ENCODE measurements around the gene MRPL27. TPM values are rescaled to one million over a fixed set of nuclear protein-coding genes. Genes with fewer than 3 reads are reported as not detected.

The MRPL27 gene
- total RNA-seq, 4 donors from 2014 or later = 52.1 to 56.0 (median 53.3) TPM

GRCh38 chr17:50356418-50356817 is 16.6 kb downstream of the MRPL27 start:
- intact Hi-C loops (cut with DNase I; ENCODE audit: low total_unique reads) = no loop called here
- DNase-seq (ENCODE audit: low spot score in 2 of 2) = peak in 1 of 2 donors; percentile 80

DNA sequence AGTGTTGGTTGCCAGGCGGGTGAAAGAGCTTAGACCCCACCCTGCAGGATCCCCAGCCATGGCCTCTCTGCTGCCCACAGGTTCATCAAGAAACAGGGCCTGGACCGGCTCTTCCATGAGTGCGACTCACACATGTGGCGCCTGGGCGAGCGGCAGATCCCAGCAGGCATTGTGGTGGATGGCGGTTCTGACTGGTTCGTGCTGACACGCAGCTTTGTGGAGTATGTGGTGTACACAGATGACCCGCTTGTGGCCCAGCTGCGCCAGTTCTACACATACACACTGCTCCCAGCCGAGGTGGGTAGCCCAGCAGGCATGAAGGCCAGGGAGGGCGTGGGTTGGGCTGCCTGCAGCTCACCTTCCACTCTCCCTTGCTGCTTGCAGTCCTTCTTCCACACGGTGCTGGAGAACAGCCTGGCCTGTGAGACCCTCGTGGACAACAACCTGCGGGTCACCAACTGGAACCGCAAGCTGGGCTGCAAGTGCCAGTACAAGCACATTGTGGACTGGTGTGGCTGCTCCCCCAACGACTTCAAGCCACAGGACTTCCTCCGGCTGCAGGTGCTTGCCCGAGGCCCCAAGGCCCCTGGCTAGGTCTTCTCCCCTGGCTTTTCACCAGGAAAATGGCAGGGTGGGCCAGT is 17.2 kb downstream of the MRPL27 start:
- WGBS, 2 donors = 78 to 83% methylated on average over 11 to 20 of the region's 20 CpGs
- intact Hi-C loops (cut with DNase I; ENCODE audit: low total_unique reads) = no loop called here
- TF ChIP-seq POLR2A (IDR thresholded peaks at IDR 0.05) = no peak
- TF ChIP-seq, protein P1, sequence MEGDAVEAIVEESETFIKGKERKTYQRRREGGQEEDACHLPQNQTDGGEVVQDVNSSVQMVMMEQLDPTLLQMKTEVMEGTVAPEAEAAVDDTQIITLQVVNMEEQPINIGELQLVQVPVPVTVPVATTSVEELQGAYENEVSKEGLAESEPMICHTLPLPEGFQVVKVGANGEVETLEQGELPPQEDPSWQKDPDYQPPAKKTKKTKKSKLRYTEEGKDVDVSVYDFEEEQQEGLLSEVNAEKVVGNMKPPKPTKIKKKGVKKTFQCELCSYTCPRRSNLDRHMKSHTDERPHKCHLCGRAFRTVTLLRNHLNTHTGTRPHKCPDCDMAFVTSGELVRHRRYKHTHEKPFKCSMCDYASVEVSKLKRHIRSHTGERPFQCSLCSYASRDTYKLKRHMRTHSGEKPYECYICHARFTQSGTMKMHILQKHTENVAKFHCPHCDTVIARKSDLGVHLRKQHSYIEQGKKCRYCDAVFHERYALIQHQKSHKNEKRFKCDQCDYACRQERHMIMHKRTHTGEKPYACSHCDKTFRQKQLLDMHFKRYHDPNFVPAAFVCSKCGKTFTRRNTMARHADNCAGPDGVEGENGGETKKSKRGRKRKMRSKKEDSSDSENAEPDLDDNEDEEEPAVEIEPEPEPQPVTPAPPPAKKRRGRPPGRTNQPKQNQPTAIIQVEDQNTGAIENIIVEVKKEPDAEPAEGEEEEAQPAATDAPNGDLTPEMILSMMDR (IDR thresholded peaks at IDR 0.05) = no peak
- peak in 1 of 2 donors; percentile 83 for DNase-seq (ENCODE audit: low spot score in 2 of 2)
- H3K4me3 ChIP-seq (ENCODE audit: low read depth, poor library complexity, severe bottlenecking) = no peak overlapping the region

More at GRCh38 chr17:50356418-50356817, 16.6 kb downstream of the MRPL27 start:
- TF ChIP-seq POLR2A (IDR thresholded peaks at IDR 0.05) = no peak
- TF ChIP-seq, protein P1 (IDR thresholded peaks at IDR 0.05) = no peak
- 87 to 98% methylated on average over 7 to 12 of the region's 12 CpGs for WGBS, 2 donors
- H3K4me3 ChIP-seq (ENCODE audit: low read depth, poor library complexity, severe bottlenecking) = no peak overlapping the region

- intact Hi-C loops (cut with DNase I; ENCODE audit: low total_unique reads) = no loop called here
- DNase-seq (ENCODE audit: low spot score in 2 of 2) = no peak
Measured at GRCh38 chr17:50355336-50355700, 17.7 kb downstream of the MRPL27 start.

DNA sequence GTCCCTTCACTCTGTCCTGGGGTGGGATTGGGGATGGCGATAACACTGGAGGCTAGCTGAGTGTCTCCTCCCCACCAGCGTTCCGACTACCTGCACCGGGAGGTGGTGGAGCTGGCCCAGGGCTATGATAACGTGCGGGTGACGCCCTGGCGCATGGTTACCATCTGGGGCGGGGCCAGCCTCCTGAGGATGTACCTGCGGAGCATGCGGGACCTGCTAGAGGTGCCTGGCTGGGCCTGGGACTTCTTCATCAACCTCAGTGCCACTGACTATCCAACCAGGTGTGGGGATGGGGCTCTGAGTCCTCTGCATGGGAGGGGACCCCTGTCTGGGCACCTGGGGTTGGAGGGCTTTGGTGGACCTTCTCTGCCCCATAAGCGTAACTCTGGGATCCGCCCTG is 18.2 kb downstream of the MRPL27 start:
- H3K4me3 ChIP-seq (ENCODE audit: low read depth, poor library complexity, severe bottlenecking) = no peak overlapping the region
- TF ChIP-seq, protein P1 (IDR thresholded peaks at IDR 0.05) = no peak
- TF ChIP-seq POLR2A (IDR thresholded peaks at IDR 0.05) = no peak
- peak in 1 of 2 donors; percentile 82 for DNase-seq (ENCODE audit: low spot score in 2 of 2)
- intact Hi-C loops (cut with DNase I; ENCODE audit: low total_unique reads) = no loop called here
- 69 to 73% methylated on average over 13 of the region's 13 CpGs for WGBS, 2 donors

More at GRCh38 chr17:50355336-50355700, 17.7 kb downstream of the MRPL27 start:
- 71 to 85% methylated on average over 3 to 4 of the region's 4 CpGs for WGBS, 2 donors
- H3K4me3 ChIP-seq (ENCODE audit: low read depth, poor library complexity, severe bottlenecking) = no peak overlapping the region
- TF ChIP-seq, protein P1 (IDR thresholded peaks at IDR 0.05) = no peak
- no peak for TF ChIP-seq POLR2A (IDR thresholded peaks at IDR 0.05)

DNA sequence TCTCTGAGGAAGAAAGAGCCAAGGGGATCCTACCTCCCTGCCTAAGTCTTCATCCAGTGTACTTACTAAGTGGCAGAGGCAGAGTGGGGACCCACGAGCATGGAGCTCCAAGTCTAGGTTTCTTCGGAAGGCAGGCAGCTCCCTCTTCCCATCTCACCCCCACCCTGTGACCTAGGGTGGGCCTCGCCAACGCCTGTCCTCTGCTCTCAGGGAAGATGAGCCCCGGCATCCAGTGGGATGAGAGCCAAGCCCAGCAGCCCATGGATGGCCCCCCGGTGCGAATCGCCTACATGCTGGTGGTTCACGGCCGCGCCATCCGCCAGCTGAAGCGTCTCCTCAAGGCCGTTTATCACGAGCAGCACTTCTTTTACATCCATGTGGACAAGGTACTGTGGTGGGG is 18.8 kb downstream of the MRPL27 start:
- WGBS, 2 donors = 92 to 95% methylated on average over 15 of the region's 15 CpGs
- DNase-seq (ENCODE audit: low spot score in 2 of 2) = peak in 1 of 2 donors; percentile 69
- intact Hi-C loops (cut with DNase I; ENCODE audit: low total_unique reads) = no loop called here
- no peak overlapping the region for H3K4me3 ChIP-seq (ENCODE audit: low read depth, poor library complexity, severe bottlenecking)
- no peak for TF ChIP-seq POLR2A (IDR thresholded peaks at IDR 0.05)
- TF ChIP-seq, protein P1 (IDR thresholded peaks at IDR 0.05) = no peak

Data from lower leg skin (tissue), 4 donors.